H9 (cell line): Measurements from ENCODE around the gene EPHA8. TPM values are rescaled to one million over a fixed set of nuclear protein-coding genes. Genes with fewer than 3 reads are reported as not detected.

ENCODE experiments used
- DNase-seq: peaks from one replicate; pipeline ENCODE4 v3.0.0-alpha.2; 2017
- H2AFZ ChIP-seq: one replicate; pipeline ENCODE4 v1.6.1; 2013; ENCODE audit warnings: mild to moderate bottlenecking, low read length, control low read depth, moderate library complexity
- H2AK5ac ChIP-seq: 2 replicates; pipeline ENCODE4 v1.6.1; 2013; ENCODE audit warnings: low read length, control low read depth, mixed read lengths; ENCODE audit not compliant: insufficient read length
- H2BK120ac ChIP-seq: one replicate; pipeline ENCODE4 v1.6.1; 2013; ENCODE audit warnings: low read depth, mild to moderate bottlenecking, low read length, control low read depth, inconsistent platforms; ENCODE audit not compliant: poor library complexity, severe bottlenecking
- H2BK12ac ChIP-seq: 2 replicates; pipeline ENCODE4 v1.6.1; 2013; ENCODE audit warnings: low read length, control low read depth, mixed read lengths, low read depth; ENCODE audit not compliant: insufficient read length
- H2BK15ac ChIP-seq: 2 replicates; pipeline ENCODE4 v1.6.1; 2013; ENCODE audit warnings: low read depth, low read length, control low read depth
- H2BK20ac ChIP-seq: one replicate; pipeline ENCODE4 v1.6.1; 2013; ENCODE audit warnings: low read depth, mild to moderate bottlenecking, low read length, control low read depth, inconsistent platforms; ENCODE audit not compliant: poor library complexity, severe bottlenecking
- H2BK5ac ChIP-seq: 2 replicates; pipeline ENCODE4 v1.6.1; 2013; ENCODE audit warnings: low read length, control low read depth, mixed read lengths; ENCODE audit not compliant: insufficient read length
- H3K14ac ChIP-seq: 2 replicates; pipeline ENCODE4 v1.6.1; 2013; ENCODE audit warnings: low read length, control low read depth; ENCODE audit not compliant: insufficient read depth
- H3K18ac ChIP-seq: 2 replicates; pipeline ENCODE4 v1.6.1; 2013; ENCODE audit warnings: low read depth, mild to moderate bottlenecking, mixed read lengths, low read length, control low read depth; ENCODE audit not compliant: insufficient read length
- H3K23ac ChIP-seq: 2 replicates; pipeline ENCODE4 v1.6.1; 2013; ENCODE audit warnings: low read length, control low read depth, mixed read lengths, low read depth; ENCODE audit not compliant: insufficient read length
- H3K23me2 ChIP-seq: 2 replicates; pipeline ENCODE4 v1.6.1; 2013; ENCODE audit warnings: low read depth, mild to moderate bottlenecking, mixed read lengths, low read length, control low read depth; ENCODE audit not compliant: insufficient read length, poor library complexity, severe bottlenecking
- H3K27ac ChIP-seq: 2 replicates; pipeline ENCODE4 v1.5.1; 2013; ENCODE audit warnings: low read length, control low read depth, mixed read lengths, low read depth; ENCODE audit not compliant: insufficient read length
- H3K27me3 ChIP-seq: 2 replicates; pipeline ENCODE4 v1.6.1; 2013; ENCODE audit warnings: low read length, control low read depth, inconsistent platforms; ENCODE audit not compliant: insufficient read depth
- H3K4ac ChIP-seq: 2 replicates; pipeline ENCODE4 v1.6.1; 2013; ENCODE audit warnings: low read depth, mild to moderate bottlenecking, control low read depth, inconsistent platforms, low read length, moderate library complexity
- H3K4me1 ChIP-seq: 2 replicates; pipeline ENCODE4 v1.6.1; 2013; ENCODE audit warnings: low read length, control low read depth, inconsistent platforms; ENCODE audit not compliant: insufficient read depth
- H3K4me2 ChIP-seq: 2 replicates; pipeline ENCODE4 v1.6.1; 2013; ENCODE audit warnings: low read length, control low read depth, mixed read lengths; ENCODE audit not compliant: insufficient read length, insufficient read depth
- H3K56ac ChIP-seq: 2 replicates; pipeline ENCODE4 v1.6.1; 2013; ENCODE audit warnings: low read depth, mild to moderate bottlenecking, mixed read lengths, low read length, control low read depth; ENCODE audit not compliant: insufficient read length
- H3K79me1 ChIP-seq: 2 replicates; pipeline ENCODE4 v1.6.1; 2013; ENCODE audit warnings: low read depth, mild to moderate bottlenecking, moderate library complexity, low read length, control low read depth, inconsistent platforms; ENCODE audit not compliant: insufficient read depth, poor library complexity, severe bottlenecking
- H3K79me2 ChIP-seq: 2 replicates; pipeline ENCODE4 v1.6.1; 2013; ENCODE audit warnings: low read length, control low read depth, inconsistent platforms; ENCODE audit not compliant: insufficient read depth
- H3K9ac ChIP-seq: 2 replicates; pipeline ENCODE4 v1.6.1; 2013; ENCODE audit warnings: low read length, control low read depth, mixed read lengths; ENCODE audit not compliant: insufficient read length; ENCODE audit errors: extremely low read depth
- H3K9me3 ChIP-seq: one replicate; pipeline ENCODE4 v1.6.1; 2013; ENCODE audit warnings: low read depth, low read length, inconsistent platforms; ENCODE audit not compliant: control insufficient read depth
- H3T11ph ChIP-seq: one replicate; pipeline ENCODE4 v1.6.1; 2013; ENCODE audit warnings: mild to moderate bottlenecking, low read length, control low read depth, inconsistent platforms
- H4K20me1 ChIP-seq: one replicate; pipeline ENCODE4 v1.6.1; 2013; ENCODE audit not compliant: control insufficient read depth, insufficient read length, insufficient read depth
- H4K5ac ChIP-seq: 2 replicates; pipeline ENCODE4 v1.6.1; 2013; ENCODE audit warnings: low read depth, mild to moderate bottlenecking, mixed read lengths, low read length, control low read depth; ENCODE audit not compliant: insufficient read length
- H4K8ac ChIP-seq: replicated peaks from 2 replicates; pipeline ENCODE4 v1.6.1; 2013; ENCODE audit warnings: low read length, control low read depth, mixed read lengths, low read depth; ENCODE audit not compliant: insufficient read length
- H4K91ac ChIP-seq: 2 replicates; pipeline ENCODE4 v1.6.1; 2013; ENCODE audit warnings: low read depth, mild to moderate bottlenecking, moderate library complexity, mixed read lengths, low read length, control low read depth; ENCODE audit not compliant: insufficient read length
- H3K27ac Mint-ChIP-seq, 3 experiments: 2 replicates in 2 of 3; 3 replicates in 1 of 3; pipeline ENCODE4 v1.8.0; 2020 to 2021; ENCODE audit warnings: mixed read lengths in 3 of 3, mild to moderate bottlenecking in 1 of 3, moderate library complexity in 1 of 3
- H3K27me3 Mint-ChIP-seq: 2 replicates; pipeline ENCODE4 v1.8.0; 2021; ENCODE audit warnings: low read depth, mild to moderate bottlenecking, moderate library complexity, mixed read lengths
- H3K36me3 Mint-ChIP-seq, 3 experiments: 2 replicates in 2 of 3; 3 replicates in 1 of 3; pipeline ENCODE4 v1.8.0; 2020 to 2021; ENCODE audit warnings: low read depth in 3 of 3, mixed read lengths in 3 of 3; ENCODE audit not compliant: insufficient read depth in 1 of 3
- H3K4me1 Mint-ChIP-seq, 2 experiments: 2 replicates each; pipeline ENCODE4 v1.8.0; 2020; ENCODE audit warnings: mixed read lengths in 2 of 2
- H3K4me3 Mint-ChIP-seq, 2 experiments: 2 replicates in 1 of 2; 3 replicates in 1 of 2; pipeline ENCODE4 v1.8.0; 2020 to 2021; ENCODE audit warnings: mild to moderate bottlenecking in 2 of 2, mixed read lengths in 2 of 2, moderate library complexity in 1 of 2
- H3K9me3 Mint-ChIP-seq, 2 experiments: 2 replicates in 1 of 2; 3 replicates in 1 of 2; pipeline ENCODE4 v1.8.0; 2020; ENCODE audit warnings: mild to moderate bottlenecking in 2 of 2, mixed read lengths in 2 of 2, moderate library complexity in 1 of 2
- CTCF ChIP-seq: fragments of 200-600 bp; sonication (generic); conservative IDR thresholded peaks from 3 replicates; pipeline ENCODE4 v1.8.0; 2021; ENCODE audit warnings: antibody characterized with exemption, mild to moderate bottlenecking
- WGBS: extraction: QIAGEN DNeasy Blood & Tissue Kit; methylation state at CpG from one replicate; pipeline ENCODE4 v1.1.7; 2013; ENCODE audit warnings: missing lambda C conversion rate, low lambda C conversion rate, mixed read lengths; ENCODE audit not compliant: insufficient read length; ENCODE audit errors: extremely low coverage; 5-methylcytosine and 5-hydroxymethylcytosine counted together
- total RNA-seq: library from RNA; stranded (reverse); gene quantifications from 2 replicates; pipeline ENCODE4 v1.2.1, GENCODE V29; 2021

The EPHA8 gene
- total RNA-seq, 1 experiment from 2014 or later: 3.4 TPM

GRCh38 chr1:22563671-22564602 lies 648 bp downstream of the EPHA8 start:
- H3K4me1 Mint-ChIP-seq: peaks cover 13 to 36% of the 10 kb centered on the region in 2 experiments; a peak in 3 of 4 replicates
- DNase-seq: no peak

More at GRCh38 chr1:22563671-22564602, 648 bp downstream of the EPHA8 start:
- Mint-ChIP-seq H3K4me3 (peak overlapping the region; percentile 71 to 91), H3K36me3 (no peaks in the 10 kb centered on the region; a peak in 1 of 7 replicates), H3K9me3 (peaks cover 0 to 2% of the 10 kb centered on the region in 2 experiments; a peak in 1 of 5 replicates), H3K27me3 (peaks cover 61% of the 10 kb centered on the region), H3K27ac (peak overlapping the region in 1 of 3 experiments; percentile 85; a peak in 2 of 7 replicates)
- no peaks in the 10 kb centered on the region; the same call in 1 of the 2 replicates for H3K4me1 ChIP-seq
- peak overlapping the region; percentile 72 for H3K4me2 ChIP-seq
- H3K27ac ChIP-seq: no peak overlapping the region
- H3K4ac ChIP-seq: no peak overlapping the region
- H2BK20ac ChIP-seq: no peak overlapping the region
- H3K9ac ChIP-seq: no peak overlapping the region
- H2BK15ac ChIP-seq: no peak overlapping the region
- no peaks in the 10 kb centered on the region for H3K79me2 ChIP-seq
- H2AFZ ChIP-seq: no peak overlapping the region
- no peak overlapping the region for H4K8ac ChIP-seq
- H3K27me3 ChIP-seq: peaks cover 16% of the 10 kb centered on the region; the same call in 1 of the 2 replicates
- no CpG with 5 or more reads among the region's 57 CpGs for WGBS
- H4K5ac ChIP-seq: no peak overlapping the region
- no peak overlapping the region for H2BK12ac ChIP-seq
- H3T11ph ChIP-seq: no peak overlapping the region
- no peak overlapping the region for H2BK120ac ChIP-seq
- no peak overlapping the region for H3K23ac ChIP-seq
- no peak overlapping the region for H3K14ac ChIP-seq
- no peak overlapping the region for H2AK5ac ChIP-seq
- no peak overlapping the region for H3K56ac ChIP-seq
- H2BK5ac ChIP-seq: no peak overlapping the region
- peaks cover 9% of the 10 kb centered on the region for H3K23me2 ChIP-seq
- H4K91ac ChIP-seq: no peak overlapping the region
- no peaks in the 10 kb centered on the region for H3K79me1 ChIP-seq
- no peak for TF ChIP-seq CTCF
- H3K9me3 ChIP-seq: no peaks in the 10 kb centered on the region
- no peaks in the 10 kb centered on the region for H4K20me1 ChIP-seq
- H3K18ac ChIP-seq: no peak overlapping the region
